Stromal cell of bone marrow (primary cell): ENCODE results near the gene SGMS2.
A peak's percentile ranks its signal among the peaks of the same experiment; 100 is the strongest.
"Not testable (repeated sequence)": the region's sequence is repeated elsewhere in the genome, so short reads cannot be mapped to it uniquely, and the experiment has no call there.

Source experiments
- DNase-seq: peaks from one replicate; pipeline ENCODE4 v3.0.0-alpha.2; 2012; ENCODE audit warnings: low read depth

Gene SGMS2

DNA sequence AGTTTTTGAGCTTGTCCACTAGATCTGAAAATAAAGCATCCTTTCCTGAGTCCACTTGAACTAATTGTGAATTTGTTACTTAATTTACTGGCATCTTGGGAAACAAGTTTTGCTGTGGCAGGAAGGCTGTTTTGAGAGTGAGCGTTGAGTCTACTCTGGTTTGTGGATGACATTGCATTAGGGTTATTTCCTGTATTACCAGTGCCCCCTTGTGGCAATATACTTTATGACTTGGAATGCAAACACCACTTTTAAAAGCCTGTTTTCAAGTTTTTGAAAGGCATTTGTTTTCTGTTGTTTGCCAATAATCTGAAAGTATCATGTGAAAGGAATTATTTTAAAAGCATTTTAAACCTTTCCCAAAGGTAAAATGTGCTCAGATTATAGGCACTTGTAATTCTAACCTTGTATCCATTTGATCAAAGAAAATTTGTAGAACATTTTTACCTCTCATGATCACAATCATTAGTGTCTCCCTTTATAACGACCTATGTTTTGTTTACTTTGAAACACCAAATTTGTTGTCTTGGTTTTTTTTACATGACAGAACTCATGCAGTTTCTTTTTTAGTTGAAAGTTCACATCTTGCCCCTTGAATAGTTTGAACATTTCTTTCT, 88.7 kb downstream of the SGMS2 start:
- DNase-seq, result peak; percentile 55

DNA sequence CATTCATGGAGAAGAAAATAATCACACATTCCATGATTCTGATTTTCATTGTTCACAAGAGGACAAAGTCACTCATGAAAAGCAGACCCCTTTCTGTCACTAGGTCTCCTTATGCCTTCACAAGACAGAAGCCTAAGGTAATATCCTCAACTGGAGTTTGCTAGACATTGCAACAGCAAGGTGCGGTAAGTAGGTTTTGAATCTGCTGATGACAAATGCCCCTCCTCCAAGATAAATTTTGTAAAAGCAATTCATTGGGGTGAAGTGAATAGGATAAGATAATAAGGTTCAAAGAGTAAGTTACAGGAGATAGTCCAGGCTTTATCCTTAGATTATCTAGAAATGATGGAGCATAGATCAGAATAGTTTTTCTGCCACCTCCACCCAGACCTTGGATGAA, 90.5 kb downstream of the SGMS2 start:
- no peak for DNase-seq

DNA sequence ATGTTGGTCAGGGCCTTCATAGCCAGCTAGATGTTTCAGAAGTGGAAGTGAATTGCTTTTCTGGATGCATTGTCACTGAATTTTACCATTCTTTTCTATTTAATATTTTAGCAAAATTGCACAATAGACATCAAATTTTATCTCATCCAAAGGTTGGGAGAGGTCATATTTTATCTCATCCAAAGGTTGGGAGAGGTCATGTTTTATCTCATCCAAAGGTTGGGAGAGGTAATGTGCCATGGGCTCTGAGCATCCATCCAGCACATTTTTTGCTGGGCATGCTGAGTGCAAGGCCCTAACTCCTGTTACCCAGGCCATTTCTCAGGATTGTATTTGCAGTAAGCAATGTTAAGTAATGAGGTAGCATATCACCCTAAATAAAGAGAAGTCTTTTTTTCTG, 91.9 kb downstream of the SGMS2 start:
- DNase-seq, result no peak

DNA sequence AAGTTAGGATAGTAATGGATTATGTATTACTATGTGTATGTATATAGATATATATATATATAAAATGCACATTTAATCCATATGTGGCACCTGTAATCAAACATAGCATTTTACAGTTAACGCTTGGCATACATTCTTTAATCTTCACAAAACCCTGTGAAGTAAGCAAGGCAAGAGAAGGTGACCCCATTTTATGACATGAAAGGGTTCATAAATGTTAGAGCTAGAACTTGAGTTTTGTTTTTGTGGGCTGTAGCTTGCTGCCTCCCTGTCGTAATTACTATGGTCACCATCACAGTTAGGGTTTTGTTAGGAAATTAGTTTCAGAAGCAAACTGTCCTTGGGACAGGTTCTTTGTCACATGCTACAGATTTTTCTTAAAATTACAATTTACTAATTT, 92.8 kb downstream of the SGMS2 start:
- no peak for DNase-seq

DNA sequence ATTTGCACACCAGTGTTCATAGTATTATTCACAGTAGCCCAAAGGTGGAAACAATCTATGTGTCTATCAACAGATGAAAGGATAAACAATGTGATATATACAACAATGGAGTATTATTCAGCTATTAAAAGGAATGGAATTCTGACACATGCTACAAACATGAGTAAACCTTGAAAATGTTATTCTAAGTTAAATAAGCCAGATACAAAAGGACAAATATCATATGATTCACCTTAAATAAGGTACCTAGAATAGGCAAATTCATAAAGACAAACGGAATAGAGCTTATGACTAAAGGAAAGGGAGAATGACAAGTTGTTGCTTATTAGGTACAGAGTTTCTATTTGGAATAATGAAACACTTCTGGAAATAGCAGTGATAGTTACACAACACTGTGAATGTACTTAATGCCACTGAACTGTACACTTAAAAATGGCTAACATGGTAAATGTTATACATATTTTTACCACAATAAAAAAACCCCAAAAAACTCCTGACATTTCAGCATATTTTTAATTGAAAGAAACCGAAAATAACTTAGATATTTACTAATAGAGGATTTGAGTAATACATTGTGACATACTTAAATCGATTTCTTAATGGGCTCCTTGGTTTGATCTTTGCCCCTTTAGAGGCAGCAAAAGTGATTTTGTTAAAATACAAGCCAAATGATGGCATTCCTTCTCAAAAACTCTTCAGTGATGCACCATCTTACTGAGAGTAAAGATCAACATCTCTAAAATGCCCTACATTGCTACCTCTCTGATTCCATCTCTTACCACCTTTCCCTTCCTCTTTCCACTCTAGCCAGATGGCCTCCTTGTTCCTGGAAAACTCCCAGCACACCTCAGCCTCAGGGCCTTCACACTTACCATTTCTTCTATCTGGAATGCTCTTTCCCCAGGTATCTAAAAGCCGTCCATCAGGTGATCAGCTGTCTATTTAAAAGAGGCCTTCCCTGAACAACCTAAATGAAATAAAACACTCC, 98.0 kb downstream of the SGMS2 start:
- DNase-seq, result no peak

DNA sequence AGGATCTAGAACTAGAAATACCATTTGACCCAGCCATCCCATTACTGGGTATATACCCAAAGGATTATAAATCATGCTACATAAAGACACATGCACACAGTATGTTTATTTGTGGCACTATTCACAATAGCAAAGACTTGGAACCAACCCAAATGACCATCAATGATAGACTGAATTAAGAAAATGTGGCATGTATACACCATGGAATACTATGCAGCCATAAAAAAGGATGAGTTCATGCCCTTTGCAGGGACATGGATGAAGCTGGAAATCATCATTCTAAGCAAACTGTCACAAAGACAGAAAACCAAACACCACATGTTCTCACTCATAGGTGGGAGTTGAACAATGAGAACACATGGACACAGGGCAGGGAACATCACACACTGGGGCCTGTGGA, 101.0 kb downstream of the SGMS2 start:
- DNase-seq, result not testable (repeated sequence)

DNA sequence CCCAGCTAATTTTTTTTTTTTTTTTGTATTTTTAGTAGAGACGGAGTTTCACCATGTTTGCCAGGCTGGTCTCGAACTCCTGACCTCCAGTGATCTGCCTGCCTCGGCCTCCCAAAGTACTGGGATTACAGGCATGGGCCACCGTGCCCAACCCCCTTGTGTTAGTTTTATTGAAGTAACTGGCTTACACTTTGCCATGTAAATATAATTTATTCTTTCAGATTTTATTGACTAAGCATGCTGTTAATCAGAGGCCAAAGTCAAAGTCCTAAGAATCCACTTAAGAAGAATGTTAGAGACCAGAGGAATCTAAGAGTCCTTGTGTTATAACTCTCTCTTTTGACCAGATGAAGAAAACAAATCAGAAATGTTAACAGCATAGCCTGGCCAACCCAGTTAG, 102.1 kb downstream of the SGMS2 start:
- not testable (repeated sequence) for DNase-seq

DNA sequence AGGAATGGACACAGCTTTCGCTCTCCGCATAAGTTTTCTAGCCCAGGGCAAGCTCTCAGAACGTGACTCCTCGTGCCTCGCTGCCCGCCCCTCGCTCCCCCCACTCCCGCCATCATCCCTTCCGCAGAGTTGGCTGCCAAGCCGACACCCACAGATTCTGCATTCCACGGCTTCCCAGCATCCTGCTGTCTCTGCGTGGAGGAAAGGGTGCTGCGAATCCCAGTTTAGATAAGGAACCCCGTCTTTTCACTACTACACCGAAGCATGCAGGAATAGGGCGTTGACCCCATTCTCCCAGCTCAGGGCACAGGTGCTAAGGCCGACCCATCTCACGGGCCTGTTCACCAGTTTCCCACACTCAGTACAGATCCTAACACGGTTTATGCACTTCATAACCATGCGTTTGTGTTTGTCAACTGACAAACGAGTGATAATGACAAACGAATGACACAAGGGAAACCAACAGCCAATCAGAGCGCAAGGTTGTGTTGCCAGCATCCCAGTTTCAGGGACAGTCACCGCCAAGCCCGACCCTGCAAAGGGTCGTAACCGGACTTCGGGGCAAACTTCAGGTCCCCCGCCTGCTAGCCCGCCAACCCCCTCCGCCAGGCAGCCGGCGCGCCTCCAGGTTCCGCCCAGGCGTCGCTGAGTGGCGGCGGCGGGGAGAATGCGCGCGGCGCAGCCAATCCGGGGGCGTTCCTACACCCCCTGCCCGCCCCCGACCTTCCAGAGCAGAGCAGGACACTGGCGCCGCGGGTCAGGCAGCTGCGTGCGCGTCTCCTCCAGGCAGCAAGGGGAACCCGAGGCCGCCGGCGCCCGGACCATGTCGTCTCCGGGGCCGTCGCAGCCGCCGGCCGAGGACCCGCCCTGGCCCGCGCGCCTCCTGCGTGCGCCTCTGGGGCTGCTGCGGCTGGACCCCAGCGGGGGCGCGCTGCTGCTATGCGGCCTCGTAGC, 106.4 kb downstream of the SGMS2 start, which contains the start of gene CYP2U1:
CYP2U1 (plus strand) TSS at position 729 of the 954 bp plus-strand sequence; CDS start at position 824, 95 bp downstream.
- DNase-seq, result peak; percentile 61

DNA sequence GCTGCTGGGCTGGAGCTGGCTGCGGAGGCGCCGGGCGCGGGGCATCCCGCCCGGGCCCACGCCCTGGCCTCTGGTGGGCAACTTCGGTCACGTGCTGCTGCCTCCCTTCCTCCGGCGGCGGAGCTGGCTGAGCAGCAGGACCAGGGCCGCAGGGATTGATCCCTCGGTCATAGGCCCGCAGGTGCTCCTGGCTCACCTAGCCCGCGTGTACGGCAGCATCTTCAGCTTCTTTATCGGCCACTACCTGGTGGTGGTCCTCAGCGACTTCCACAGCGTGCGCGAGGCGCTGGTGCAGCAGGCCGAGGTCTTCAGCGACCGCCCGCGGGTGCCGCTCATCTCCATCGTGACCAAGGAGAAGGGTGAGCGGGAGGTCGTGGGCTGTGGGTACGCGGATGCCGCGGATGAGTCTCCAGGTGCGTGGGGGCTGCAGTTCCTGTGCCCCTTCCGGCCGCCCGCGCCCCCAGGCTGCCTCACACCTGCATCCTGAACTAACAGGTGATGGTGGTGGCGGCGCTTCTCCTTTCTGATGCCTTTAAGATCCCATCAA, 107.1 kb downstream of the SGMS2 start:
- DNase-seq, result no peak

DNA sequence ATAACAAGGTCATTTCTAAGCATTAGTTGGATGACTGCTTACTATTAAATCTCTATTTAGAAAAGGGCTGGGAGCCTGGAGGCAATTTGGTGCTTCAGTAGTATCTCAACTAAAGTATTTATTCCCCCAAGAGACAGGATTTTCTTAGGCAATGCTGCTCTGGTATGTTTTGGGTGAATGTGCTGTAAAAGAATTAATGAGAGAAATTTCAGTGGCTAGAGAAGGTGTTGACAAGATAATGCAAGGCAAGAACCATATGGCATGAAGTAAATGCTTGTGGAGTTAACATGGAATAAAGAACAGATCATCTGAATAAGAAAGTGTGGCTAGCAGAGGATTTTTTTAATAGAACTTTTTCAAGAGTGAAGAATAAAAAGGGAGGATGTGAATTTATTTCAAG, 110.5 kb downstream of the SGMS2 start:
- no peak for DNase-seq

DNA sequence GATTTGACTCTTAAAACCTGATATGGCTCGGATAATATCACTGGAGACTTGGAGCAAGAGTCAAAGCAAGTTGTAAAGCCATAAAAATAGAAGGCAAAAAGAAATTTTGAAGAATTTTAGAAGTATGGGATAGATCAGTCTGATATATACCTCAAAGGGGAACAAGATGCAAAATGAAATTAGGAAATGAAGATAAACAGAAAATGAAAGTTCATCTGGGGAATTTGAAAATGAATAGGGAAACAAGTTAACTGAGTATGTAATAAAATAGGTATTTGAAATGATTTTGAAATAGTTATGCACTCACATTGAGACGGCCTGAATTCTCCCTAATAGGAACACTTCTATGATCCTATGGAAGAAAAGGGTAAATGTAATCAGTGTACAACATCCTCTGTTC, 112.3 kb downstream of the SGMS2 start:
- no peak for DNase-seq

DNA sequence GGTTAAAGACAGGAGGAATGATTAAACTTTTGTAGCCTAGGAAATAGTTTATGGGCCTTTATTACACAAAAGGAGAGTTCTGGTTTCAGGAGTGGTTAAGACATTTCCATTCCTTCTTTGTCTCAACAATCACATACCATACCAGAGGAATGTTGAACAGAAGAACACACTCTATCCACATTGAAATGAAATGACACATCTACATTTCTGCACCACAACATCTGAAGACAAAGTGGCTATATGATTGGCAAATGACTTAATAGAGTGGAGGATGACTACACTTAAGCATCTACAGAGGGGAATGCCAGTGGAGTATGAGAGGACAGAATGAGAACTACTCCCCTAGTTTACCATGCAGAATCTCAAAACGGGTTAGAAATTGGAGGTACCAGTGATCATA, 114.6 kb downstream of the SGMS2 start:
- no peak for DNase-seq

DNA sequence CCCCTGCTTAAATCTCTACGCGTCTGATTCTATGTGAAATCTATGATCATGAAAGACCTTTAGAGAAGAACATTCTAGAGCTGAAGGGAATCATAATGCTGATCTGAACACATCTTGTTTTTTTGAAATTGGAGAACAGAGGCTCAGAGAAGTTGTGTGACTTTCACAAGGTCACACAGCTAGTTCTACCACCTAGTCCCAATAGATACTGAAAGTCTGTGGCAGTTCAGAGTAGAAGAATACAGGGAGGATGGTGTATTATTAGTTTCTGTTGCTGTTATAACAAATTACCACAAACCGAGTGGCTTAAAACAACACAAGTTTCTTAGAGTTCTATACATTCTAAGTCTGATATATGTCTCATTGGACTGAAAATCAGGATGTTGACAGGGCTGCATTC, 121.1 kb downstream of the SGMS2 start:
- DNase-seq, result no peak

DNA sequence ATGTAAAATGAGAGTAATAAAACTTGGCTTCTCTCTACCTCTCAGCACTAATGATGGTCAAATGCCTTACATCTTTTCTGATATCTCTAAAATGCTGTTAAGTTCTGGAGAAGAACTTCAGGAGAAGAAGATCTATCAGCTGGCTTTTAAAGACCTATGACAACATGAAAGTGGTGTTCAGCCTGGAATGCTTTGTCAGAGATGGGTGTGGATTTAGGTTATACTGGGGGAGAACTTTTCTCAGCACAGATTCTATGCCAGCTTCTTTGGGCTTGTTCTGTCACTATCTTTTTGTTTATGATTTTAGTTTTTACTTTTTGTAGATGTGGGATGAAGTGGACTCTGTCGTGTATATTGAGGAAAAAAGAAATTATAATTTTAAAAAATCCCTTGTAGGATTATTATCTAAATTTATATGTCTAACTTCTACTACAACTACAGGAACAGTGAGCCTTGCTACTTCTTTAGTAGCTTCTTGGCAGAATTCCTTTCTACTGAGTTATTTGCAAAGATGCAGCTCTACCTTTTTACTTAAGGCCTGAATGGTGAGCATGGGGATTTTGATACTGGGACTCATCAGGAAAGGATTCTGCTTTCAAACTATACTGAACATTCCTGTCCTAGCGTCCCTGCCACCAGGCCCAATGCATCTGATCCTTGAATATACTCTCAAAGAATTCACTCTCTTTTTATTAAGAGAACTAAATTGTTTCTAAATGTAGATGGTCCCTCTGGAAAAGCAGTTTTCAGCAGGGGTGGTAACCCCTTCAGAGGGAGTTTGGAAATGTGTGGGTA, 126.2 kb downstream of the SGMS2 start:
- no peak for DNase-seq

DNA sequence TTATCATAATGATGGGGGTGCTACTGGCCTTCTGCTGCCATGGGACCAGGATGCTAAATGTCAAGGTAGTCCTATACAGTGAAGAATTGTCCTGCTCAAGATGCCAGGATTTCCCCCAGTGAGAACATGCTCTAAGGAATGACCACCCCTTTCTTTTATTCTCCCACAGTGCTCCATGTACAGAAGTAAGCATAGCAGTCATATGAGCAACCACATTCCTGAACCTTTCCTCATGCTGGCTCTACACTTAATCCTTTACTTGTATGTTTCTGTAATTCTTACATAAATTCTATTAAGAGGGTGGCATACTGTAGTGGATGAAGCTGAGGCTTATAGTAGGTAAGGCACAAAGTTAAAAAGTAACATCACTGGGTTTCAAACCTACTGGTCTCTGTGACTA, 126.8 kb downstream of the SGMS2 start:
- peak; percentile 26 for DNase-seq

DNA sequence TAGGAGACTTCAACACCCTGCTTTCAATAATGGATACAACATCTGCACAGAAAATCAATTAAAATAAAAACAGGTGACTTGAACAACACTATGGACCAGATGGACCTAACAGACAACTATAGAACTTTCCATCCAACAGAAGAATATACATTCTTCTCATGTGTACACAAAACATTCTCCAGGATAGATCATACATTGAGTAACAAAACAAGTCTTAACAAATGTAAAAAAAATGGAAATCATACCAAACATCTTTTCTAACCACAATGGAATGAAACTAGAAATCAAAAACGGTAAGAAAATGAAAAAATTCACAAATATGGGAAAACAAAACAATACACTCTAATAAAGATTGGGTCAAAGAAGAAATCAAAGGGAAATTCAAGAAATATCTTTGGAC, 131.3 kb downstream of the SGMS2 start:
- DNase-seq, result no peak
